Left cardiac atrium (tissue), 4 donors: Measurements from ENCODE around the gene NUP88. TPM values are rescaled to one million over a fixed set of nuclear protein-coding genes. Genes with fewer than 3 reads are reported as not detected.

Source experiments
- ATAC-seq, 2 donors: fragments of 200-7000 bp; cut with Tn5 transposase; one replicate each; pipeline ENCODE4 v1.9.1; 2020; ENCODE audit warnings: mild to moderate bottlenecking in 2 of 2, moderate library complexity in 2 of 2
- DNase-seq: peaks from one replicate; pipeline ENCODE4 v3.0.0-alpha.2; 2020
- intact Hi-C, 2 donors: fragments of 100-400 bp; cut with DNase I; formaldehyde crosslinking; loops; one replicate each; pipeline versions ENCODE4 v1.14.1 to v1.15.1; 2022 to 2023
- total RNA-seq, 2 donors: library from RNA; stranded (reverse); fragmentation: NEBNext Ultra II Directional; extraction: Animal tissue kit (Norgen Biotek cat#: 25700); gene quantifications; one replicate each; pipeline ENCODE4 v1.2.1, GENCODE V29; 2021
- donor health status: DM: no; HTN: yes; CAD: no.
- donor health status: DM: no; HTN: yes; CAD: no; lungs with severe emphysema.
- donor health status: DM: yes; HTN: yes; CAD: no.
- donor health status: Dilated cardiomyopathy.

Gene NUP88
- total RNA-seq, 2 donors from 2014 or later, result 28.0 to 37.2 TPM

- intact Hi-C loops, result no loop called here
- DNase-seq, result no peak
Measured at GRCh38 chr17:5424909-5425308, 5.4 kb upstream of the NUP88 start.

GRCh38 chr17:5422505-5422904, 3.0 kb upstream of the NUP88 start:
- DNase-seq, result no peak
- intact Hi-C loops, result no loop called here
- no peak for ATAC-seq

More at GRCh38 chr17:5424909-5425308, 5.4 kb upstream of the NUP88 start:
- ATAC-seq, result no peak

- intact Hi-C loops, result no loop called here
- peak; percentile 88 to 93 for ATAC-seq
- peak; percentile 91 for DNase-seq
Measured at GRCh38 chr17:5419959-5420653, 644 bp upstream of the NUP88 start, which contains the start of gene RPAIN. TSS of gene RPAIN (plus strand) at chr17:5420182. CDS start at chr17:5420211, 29 bp downstream.

- no peak for DNase-seq
- ATAC-seq, result peak; percentile 5 to 17
- intact Hi-C loops, result no loop called here
Measured at GRCh38 chr17:5418858-5419355, 555 bp downstream of the NUP88 start.

GRCh38 chr17:5416901-5417300, 2.6 kb downstream of the NUP88 start:
- ATAC-seq (no peak), DNase-seq (no peak)
- intact Hi-C loops, result no loop called here

- DNase-seq (no peak), ATAC-seq (peak in 1 of 2 donors; percentile 85)
- intact Hi-C loops, result no loop called here
Measured at GRCh38 chr17:5413682-5414081, 5.8 kb downstream of the NUP88 start.

- ATAC-seq (no peak), DNase-seq (no peak)
- intact Hi-C loops, result no loop called here
Measured at GRCh38 chr17:5410594-5411272, 8.7 kb downstream of the NUP88 start.

- no peak for ATAC-seq
- intact Hi-C loops, result no loop called here
- DNase-seq, result no peak
Measured at GRCh38 chr17:5408186-5408585, 11.3 kb downstream of the NUP88 start.

- intact Hi-C loops, result no loop called here
- no peak for DNase-seq
- ATAC-seq, result no peak
Measured at GRCh38 chr17:5405400-5405799, 14.1 kb downstream of the NUP88 start.

- intact Hi-C loops, result no loop called here
- DNase-seq, result no peak
- ATAC-seq, result no peak
Measured at GRCh38 chr17:5399767-5400166, 19.7 kb downstream of the NUP88 start.

- intact Hi-C loops, result no loop called here
- DNase-seq, result no peak
- ATAC-seq, result no peak
Measured at GRCh38 chr17:5396612-5397011, 22.9 kb downstream of the NUP88 start.

- ATAC-seq (peak in 1 of 2 donors; percentile 64), DNase-seq (no peak)
- intact Hi-C loops, result no loop called here
Measured at GRCh38 chr17:5391678-5392077, 27.8 kb downstream of the NUP88 start.

- intact Hi-C loops, result no loop called here
- ATAC-seq (peak in 1 of 2 donors; percentile 48), DNase-seq (no peak)
Measured at GRCh38 chr17:5381542-5381941, 37.9 kb downstream of the NUP88 start.

- DNase-seq (no peak), ATAC-seq (peak; percentile 31 to 50)
- intact Hi-C loops, result no loop called here
Measured at GRCh38 chr17:5380491-5381135, 38.8 kb downstream of the NUP88 start.

- intact Hi-C loops, result no loop called here
- ATAC-seq (no peak), DNase-seq (no peak)
Measured at GRCh38 chr17:5379351-5380107, 39.9 kb downstream of the NUP88 start.

- DNase-seq (no peak), ATAC-seq (no peak)
- intact Hi-C loops, result no loop called here
Measured at GRCh38 chr17:5378566-5379207, 40.8 kb downstream of the NUP88 start.

- ATAC-seq, result no peak
- no peak for DNase-seq
- intact Hi-C loops, result no loop called here
Measured at GRCh38 chr17:5373112-5373511, 46.4 kb downstream of the NUP88 start.

- DNase-seq, result no peak
- intact Hi-C loops, result no loop called here
- no peak for ATAC-seq
Measured at GRCh38 chr17:5370411-5370810, 49.1 kb downstream of the NUP88 start.

- no peak for ATAC-seq
- DNase-seq, result no peak
- intact Hi-C loops, result no loop called here
Measured at GRCh38 chr17:5365831-5366230, 53.6 kb downstream of the NUP88 start.
